H9 (cell line): ENCODE data around the gene IRAG1. TPM values are rescaled to one million over a fixed set of nuclear protein-coding genes. Genes with fewer than 3 reads are reported as not detected.

ENCODE experiments used
- DNase-seq: peaks from one replicate; pipeline ENCODE4 v3.0.0-alpha.2; 2017
- H2AFZ ChIP-seq: one replicate; pipeline ENCODE4 v1.6.1; 2013; ENCODE audit warnings: mild to moderate bottlenecking, low read length, control low read depth, moderate library complexity
- H2AK5ac ChIP-seq: 2 replicates; pipeline ENCODE4 v1.6.1; 2013; ENCODE audit warnings: low read length, control low read depth, mixed read lengths; ENCODE audit not compliant: insufficient read length
- H2BK120ac ChIP-seq: one replicate; pipeline ENCODE4 v1.6.1; 2013; ENCODE audit warnings: low read depth, mild to moderate bottlenecking, low read length, control low read depth, inconsistent platforms; ENCODE audit not compliant: poor library complexity, severe bottlenecking
- H2BK12ac ChIP-seq: 2 replicates; pipeline ENCODE4 v1.6.1; 2013; ENCODE audit warnings: low read length, control low read depth, mixed read lengths, low read depth; ENCODE audit not compliant: insufficient read length
- H2BK15ac ChIP-seq: 2 replicates; pipeline ENCODE4 v1.6.1; 2013; ENCODE audit warnings: low read depth, low read length, control low read depth
- H2BK20ac ChIP-seq: one replicate; pipeline ENCODE4 v1.6.1; 2013; ENCODE audit warnings: low read depth, mild to moderate bottlenecking, low read length, control low read depth, inconsistent platforms; ENCODE audit not compliant: poor library complexity, severe bottlenecking
- H2BK5ac ChIP-seq: 2 replicates; pipeline ENCODE4 v1.6.1; 2013; ENCODE audit warnings: low read length, control low read depth, mixed read lengths; ENCODE audit not compliant: insufficient read length
- H3K14ac ChIP-seq: 2 replicates; pipeline ENCODE4 v1.6.1; 2013; ENCODE audit warnings: low read length, control low read depth; ENCODE audit not compliant: insufficient read depth
- H3K18ac ChIP-seq: 2 replicates; pipeline ENCODE4 v1.6.1; 2013; ENCODE audit warnings: low read depth, mild to moderate bottlenecking, mixed read lengths, low read length, control low read depth; ENCODE audit not compliant: insufficient read length
- H3K23ac ChIP-seq: 2 replicates; pipeline ENCODE4 v1.6.1; 2013; ENCODE audit warnings: low read length, control low read depth, mixed read lengths, low read depth; ENCODE audit not compliant: insufficient read length
- H3K23me2 ChIP-seq: 2 replicates; pipeline ENCODE4 v1.6.1; 2013; ENCODE audit warnings: low read depth, mild to moderate bottlenecking, mixed read lengths, low read length, control low read depth; ENCODE audit not compliant: insufficient read length, poor library complexity, severe bottlenecking
- H3K27ac ChIP-seq: 2 replicates; pipeline ENCODE4 v1.5.1; 2013; ENCODE audit warnings: low read length, control low read depth, mixed read lengths, low read depth; ENCODE audit not compliant: insufficient read length
- H3K27me3 ChIP-seq: 2 replicates; pipeline ENCODE4 v1.6.1; 2013; ENCODE audit warnings: low read length, control low read depth, inconsistent platforms; ENCODE audit not compliant: insufficient read depth
- H3K4ac ChIP-seq: 2 replicates; pipeline ENCODE4 v1.6.1; 2013; ENCODE audit warnings: low read depth, mild to moderate bottlenecking, control low read depth, inconsistent platforms, low read length, moderate library complexity
- H3K4me1 ChIP-seq: 2 replicates; pipeline ENCODE4 v1.6.1; 2013; ENCODE audit warnings: low read length, control low read depth, inconsistent platforms; ENCODE audit not compliant: insufficient read depth
- H3K4me2 ChIP-seq: 2 replicates; pipeline ENCODE4 v1.6.1; 2013; ENCODE audit warnings: low read length, control low read depth, mixed read lengths; ENCODE audit not compliant: insufficient read length, insufficient read depth
- H3K56ac ChIP-seq: 2 replicates; pipeline ENCODE4 v1.6.1; 2013; ENCODE audit warnings: low read depth, mild to moderate bottlenecking, mixed read lengths, low read length, control low read depth; ENCODE audit not compliant: insufficient read length
- H3K79me1 ChIP-seq: 2 replicates; pipeline ENCODE4 v1.6.1; 2013; ENCODE audit warnings: low read depth, mild to moderate bottlenecking, moderate library complexity, low read length, control low read depth, inconsistent platforms; ENCODE audit not compliant: insufficient read depth, poor library complexity, severe bottlenecking
- H3K79me2 ChIP-seq: 2 replicates; pipeline ENCODE4 v1.6.1; 2013; ENCODE audit warnings: low read length, control low read depth, inconsistent platforms; ENCODE audit not compliant: insufficient read depth
- H3K9ac ChIP-seq: 2 replicates; pipeline ENCODE4 v1.6.1; 2013; ENCODE audit warnings: low read length, control low read depth, mixed read lengths; ENCODE audit not compliant: insufficient read length; ENCODE audit errors: extremely low read depth
- H3K9me3 ChIP-seq: one replicate; pipeline ENCODE4 v1.6.1; 2013; ENCODE audit warnings: low read depth, low read length, inconsistent platforms; ENCODE audit not compliant: control insufficient read depth
- H3T11ph ChIP-seq: one replicate; pipeline ENCODE4 v1.6.1; 2013; ENCODE audit warnings: mild to moderate bottlenecking, low read length, control low read depth, inconsistent platforms
- H4K20me1 ChIP-seq: one replicate; pipeline ENCODE4 v1.6.1; 2013; ENCODE audit not compliant: control insufficient read depth, insufficient read length, insufficient read depth
- H4K5ac ChIP-seq: 2 replicates; pipeline ENCODE4 v1.6.1; 2013; ENCODE audit warnings: low read depth, mild to moderate bottlenecking, mixed read lengths, low read length, control low read depth; ENCODE audit not compliant: insufficient read length
- H4K8ac ChIP-seq: replicated peaks from 2 replicates; pipeline ENCODE4 v1.6.1; 2013; ENCODE audit warnings: low read length, control low read depth, mixed read lengths, low read depth; ENCODE audit not compliant: insufficient read length
- H4K91ac ChIP-seq: 2 replicates; pipeline ENCODE4 v1.6.1; 2013; ENCODE audit warnings: low read depth, mild to moderate bottlenecking, moderate library complexity, mixed read lengths, low read length, control low read depth; ENCODE audit not compliant: insufficient read length
- H3K27ac Mint-ChIP-seq, 3 experiments: 2 replicates in 2 of 3; 3 replicates in 1 of 3; pipeline ENCODE4 v1.8.0; 2020 to 2021; ENCODE audit warnings: mixed read lengths in 3 of 3, mild to moderate bottlenecking in 1 of 3, moderate library complexity in 1 of 3
- H3K27me3 Mint-ChIP-seq: 2 replicates; pipeline ENCODE4 v1.8.0; 2021; ENCODE audit warnings: low read depth, mild to moderate bottlenecking, moderate library complexity, mixed read lengths
- H3K36me3 Mint-ChIP-seq, 3 experiments: 2 replicates in 2 of 3; 3 replicates in 1 of 3; pipeline ENCODE4 v1.8.0; 2020 to 2021; ENCODE audit warnings: low read depth in 3 of 3, mixed read lengths in 3 of 3; ENCODE audit not compliant: insufficient read depth in 1 of 3
- H3K4me1 Mint-ChIP-seq, 2 experiments: 2 replicates each; pipeline ENCODE4 v1.8.0; 2020; ENCODE audit warnings: mixed read lengths in 2 of 2
- H3K4me3 Mint-ChIP-seq, 2 experiments: 2 replicates in 1 of 2; 3 replicates in 1 of 2; pipeline ENCODE4 v1.8.0; 2020 to 2021; ENCODE audit warnings: mild to moderate bottlenecking in 2 of 2, mixed read lengths in 2 of 2, moderate library complexity in 1 of 2
- H3K9me3 Mint-ChIP-seq, 2 experiments: 2 replicates in 1 of 2; 3 replicates in 1 of 2; pipeline ENCODE4 v1.8.0; 2020; ENCODE audit warnings: mild to moderate bottlenecking in 2 of 2, mixed read lengths in 2 of 2, moderate library complexity in 1 of 2
- WGBS: extraction: QIAGEN DNeasy Blood & Tissue Kit; methylation state at CpG from one replicate; pipeline ENCODE4 v1.1.7; 2013; ENCODE audit warnings: missing lambda C conversion rate, low lambda C conversion rate, mixed read lengths; ENCODE audit not compliant: insufficient read length; ENCODE audit errors: extremely low coverage; 5-methylcytosine and 5-hydroxymethylcytosine counted together
- total RNA-seq: library from RNA; stranded (reverse); gene quantifications from 2 replicates; pipeline ENCODE4 v1.2.1, GENCODE V29; 2021
- TF ChIP-seq, protein P1 (sequence below): fragments of 200-600 bp; sonication (generic); conservative IDR thresholded peaks from 3 replicates; pipeline ENCODE4 v1.8.0; 2021; ENCODE audit warnings: antibody characterized with exemption, mild to moderate bottlenecking

IRAG1 gene
- total RNA-seq, 1 experiment from 2014 or later: 2.4 TPM

DNA sequence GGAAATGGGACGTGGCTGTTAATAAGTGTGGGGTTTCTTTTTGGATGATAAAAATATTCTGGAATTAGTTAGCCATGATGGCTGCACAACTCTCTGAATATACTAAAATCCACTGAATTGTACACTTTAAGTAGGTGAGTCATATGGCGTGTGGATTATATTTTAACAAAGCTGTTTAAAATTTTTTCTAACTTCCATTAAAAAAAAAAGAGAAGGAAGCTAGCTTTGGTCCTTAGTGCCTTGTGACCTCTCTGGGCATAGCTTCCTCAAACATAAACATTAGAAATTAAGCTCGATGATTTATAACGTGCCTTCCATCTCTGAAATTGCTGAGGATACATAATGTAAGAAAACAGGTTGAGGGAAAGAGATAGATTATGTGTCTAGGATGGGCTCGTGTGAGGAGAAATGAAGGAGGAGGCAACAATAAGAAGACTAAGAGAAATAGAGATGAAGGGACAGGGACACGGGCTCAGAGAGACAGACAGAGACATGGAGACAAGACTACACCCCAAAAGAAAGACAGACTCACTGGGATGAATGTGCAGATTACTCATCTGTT, 20.0 kb downstream of the IRAG1 start:
- H3T11ph ChIP-seq: no peak overlapping the region
- H3K9me3 ChIP-seq: no peaks in the 10 kb centered on the region
- H3K27ac Mint-ChIP-seq: no peak overlapping the region; a peak in 1 of 7 replicates
- no peak overlapping the region for H3K18ac ChIP-seq
- H2BK15ac ChIP-seq: no peak overlapping the region
- H2BK12ac ChIP-seq: no peak overlapping the region
- H2BK5ac ChIP-seq: no peak overlapping the region
- H2BK120ac ChIP-seq: no peak overlapping the region
- H3K4me1 Mint-ChIP-seq: peaks cover 9 to 12% of the 10 kb centered on the region in 2 experiments
- no CpG with 5 or more reads among the region's 6 CpGs for WGBS
- H3K23ac ChIP-seq: no peak overlapping the region
- no peaks in the 10 kb centered on the region for H3K36me3 Mint-ChIP-seq
- no peak overlapping the region for H3K4me3 Mint-ChIP-seq
- no peak for DNase-seq
- H3K9me3 Mint-ChIP-seq: no peaks in the 10 kb centered on the region
- no peak overlapping the region for H3K14ac ChIP-seq
- H3K27me3 Mint-ChIP-seq: no peaks in the 10 kb centered on the region; the same call in 1 of the 2 replicates
- H4K91ac ChIP-seq: no peak overlapping the region
- no peak overlapping the region for H3K27ac ChIP-seq
- H2AFZ ChIP-seq: no peak overlapping the region
- H3K4ac ChIP-seq: no peak overlapping the region
- no peak overlapping the region for H4K8ac ChIP-seq
- TF ChIP-seq, protein P1, sequence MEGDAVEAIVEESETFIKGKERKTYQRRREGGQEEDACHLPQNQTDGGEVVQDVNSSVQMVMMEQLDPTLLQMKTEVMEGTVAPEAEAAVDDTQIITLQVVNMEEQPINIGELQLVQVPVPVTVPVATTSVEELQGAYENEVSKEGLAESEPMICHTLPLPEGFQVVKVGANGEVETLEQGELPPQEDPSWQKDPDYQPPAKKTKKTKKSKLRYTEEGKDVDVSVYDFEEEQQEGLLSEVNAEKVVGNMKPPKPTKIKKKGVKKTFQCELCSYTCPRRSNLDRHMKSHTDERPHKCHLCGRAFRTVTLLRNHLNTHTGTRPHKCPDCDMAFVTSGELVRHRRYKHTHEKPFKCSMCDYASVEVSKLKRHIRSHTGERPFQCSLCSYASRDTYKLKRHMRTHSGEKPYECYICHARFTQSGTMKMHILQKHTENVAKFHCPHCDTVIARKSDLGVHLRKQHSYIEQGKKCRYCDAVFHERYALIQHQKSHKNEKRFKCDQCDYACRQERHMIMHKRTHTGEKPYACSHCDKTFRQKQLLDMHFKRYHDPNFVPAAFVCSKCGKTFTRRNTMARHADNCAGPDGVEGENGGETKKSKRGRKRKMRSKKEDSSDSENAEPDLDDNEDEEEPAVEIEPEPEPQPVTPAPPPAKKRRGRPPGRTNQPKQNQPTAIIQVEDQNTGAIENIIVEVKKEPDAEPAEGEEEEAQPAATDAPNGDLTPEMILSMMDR: no peak
- H2AK5ac ChIP-seq: no peak overlapping the region
- H4K20me1 ChIP-seq: no peaks in the 10 kb centered on the region
- no peak overlapping the region for H3K9ac ChIP-seq
- H3K23me2 ChIP-seq: no peaks in the 10 kb centered on the region
- H3K4me2 ChIP-seq: no peak overlapping the region
- no peaks in the 10 kb centered on the region for H3K79me2 ChIP-seq
- no peak overlapping the region for H2BK20ac ChIP-seq
- H4K5ac ChIP-seq: no peak overlapping the region
- H3K56ac ChIP-seq: no peak overlapping the region
- H3K79me1 ChIP-seq: no peaks in the 10 kb centered on the region
- H3K27me3 ChIP-seq: no peaks in the 10 kb centered on the region
- peaks cover 5% of the 10 kb centered on the region; the same call in 1 of the 2 replicates for H3K4me1 ChIP-seq
